Measurements from ENCODE around the gene FOXI2.
A peak's percentile ranks its signal among the peaks of the same experiment; 100 is the strongest.

The FOXI2 gene
- 0 to 0.88 (median 0) reads per million in 17 experiments for total RNA-seq

DNA sequence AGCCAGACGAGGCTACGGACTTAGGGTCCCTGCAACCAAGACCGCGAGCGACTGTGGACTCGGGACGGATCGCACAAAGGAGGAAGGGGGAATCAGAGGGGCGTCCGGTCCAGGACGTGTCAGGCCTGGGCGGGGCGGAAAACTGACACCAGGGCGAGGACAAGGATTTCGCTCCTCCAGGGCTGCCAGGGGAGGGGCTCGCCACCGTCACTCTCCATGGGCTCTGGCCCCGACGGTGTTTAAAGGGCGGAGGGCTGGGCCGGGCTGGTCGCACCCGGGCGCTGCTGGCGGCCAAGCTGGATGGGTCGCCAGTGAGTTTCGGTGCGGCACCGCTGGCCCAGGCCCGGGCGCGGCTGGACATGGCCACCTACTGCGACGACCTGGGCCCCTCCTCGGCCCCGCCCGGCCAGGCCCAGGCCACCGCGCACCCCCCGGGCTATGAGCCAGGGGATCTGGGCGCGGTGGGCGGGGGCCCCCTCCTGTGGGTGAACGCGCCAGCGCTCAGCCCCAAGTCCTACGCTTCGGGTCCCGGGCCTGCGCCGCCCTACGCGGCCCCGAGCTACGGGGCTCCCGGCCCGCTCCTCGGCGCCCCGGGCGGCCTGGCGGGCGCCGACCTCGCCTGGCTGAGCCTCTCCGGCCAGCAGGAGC lies at the start of gene FOXI2:
Gene FOXI2 (plus strand): TSS at position 271 of the 648 bp plus-strand sequence. CDS start 89 bp downstream, at position 360.
- DNase-seq, result no peak

DNA sequence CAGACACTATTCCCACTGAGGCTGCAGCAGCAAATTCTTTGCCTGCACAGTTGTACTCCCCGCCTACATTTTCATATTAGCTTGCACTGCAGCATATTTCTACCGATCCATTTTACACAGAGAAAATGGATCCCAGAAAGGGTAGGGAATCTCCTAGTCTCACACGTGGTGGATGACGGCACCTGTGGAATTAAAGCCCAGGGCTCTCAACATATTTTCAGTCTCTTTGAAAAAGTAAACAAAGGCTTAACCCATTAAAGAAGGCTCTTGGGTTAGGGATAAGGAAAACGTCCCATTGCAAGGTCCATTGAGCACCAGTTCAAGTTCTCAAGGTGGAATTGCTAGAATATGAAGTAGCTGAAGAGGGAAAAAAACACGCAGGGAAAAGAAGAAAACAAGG lies 49.4 kb upstream of the FOXI2 start:
- DNase-seq, result no peak

DNA sequence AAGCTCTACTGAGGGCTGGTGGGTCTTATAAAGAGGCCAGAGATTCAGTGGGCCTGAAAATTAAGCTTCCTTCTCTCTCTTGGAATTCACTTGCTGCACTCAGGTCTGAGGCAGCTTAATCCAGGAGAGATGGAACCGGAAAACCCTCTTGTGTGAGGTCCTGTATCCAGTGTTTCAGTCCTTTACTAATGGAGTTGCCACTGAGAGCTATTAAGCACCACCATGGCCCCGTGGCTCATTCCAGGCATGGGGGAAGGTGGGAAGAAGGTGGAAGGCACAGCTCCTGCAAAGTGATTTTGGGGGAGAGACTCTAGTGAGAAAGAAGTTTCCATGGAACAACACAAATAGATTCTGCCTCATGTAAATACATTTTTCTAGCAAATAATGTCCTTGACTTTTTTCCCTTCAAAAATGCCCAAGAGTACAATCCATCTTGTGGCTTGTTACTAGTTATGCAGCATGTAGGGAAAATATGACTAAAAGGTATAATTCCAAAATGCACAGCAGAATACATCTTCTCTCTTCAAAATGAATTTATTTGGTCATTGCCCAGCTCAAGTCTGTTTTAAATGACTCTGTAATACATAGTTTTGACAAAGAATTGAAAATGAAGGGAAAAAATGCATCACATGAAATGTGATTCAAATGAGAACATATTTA lies 46.7 kb upstream of the FOXI2 start:
- DNase-seq, result no peak

DNA sequence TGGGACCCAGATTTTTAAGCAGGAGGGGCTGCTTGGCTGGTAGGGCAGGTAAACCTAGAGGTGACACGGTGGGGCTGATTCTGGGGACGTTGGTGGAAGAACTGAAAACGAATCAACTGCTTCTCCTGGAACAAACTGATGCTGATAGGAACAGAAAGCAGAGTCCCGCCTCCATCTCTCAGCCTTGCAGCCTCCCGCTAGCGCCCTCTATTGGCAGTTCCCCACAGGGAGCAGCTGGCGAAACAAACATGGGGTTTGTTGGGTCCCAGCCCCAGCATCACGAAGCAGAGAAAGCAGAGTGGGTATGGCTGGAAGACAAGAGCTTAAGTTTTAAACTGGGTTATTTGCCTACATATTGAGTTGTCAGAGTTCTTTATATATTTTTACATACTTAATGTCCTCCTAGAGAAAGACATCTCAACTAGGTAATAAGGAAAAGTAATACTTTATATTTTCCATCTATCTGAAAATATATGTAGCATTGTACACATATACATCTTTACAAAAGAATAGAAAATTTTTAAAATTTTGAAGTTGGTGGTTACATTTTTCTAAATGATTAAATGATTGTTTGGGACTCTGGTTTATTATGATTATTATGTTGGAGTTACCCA lies 42.3 kb upstream of the FOXI2 start:
- DNase-seq, result peak; percentile 41 to 68 (median 54)

DNA sequence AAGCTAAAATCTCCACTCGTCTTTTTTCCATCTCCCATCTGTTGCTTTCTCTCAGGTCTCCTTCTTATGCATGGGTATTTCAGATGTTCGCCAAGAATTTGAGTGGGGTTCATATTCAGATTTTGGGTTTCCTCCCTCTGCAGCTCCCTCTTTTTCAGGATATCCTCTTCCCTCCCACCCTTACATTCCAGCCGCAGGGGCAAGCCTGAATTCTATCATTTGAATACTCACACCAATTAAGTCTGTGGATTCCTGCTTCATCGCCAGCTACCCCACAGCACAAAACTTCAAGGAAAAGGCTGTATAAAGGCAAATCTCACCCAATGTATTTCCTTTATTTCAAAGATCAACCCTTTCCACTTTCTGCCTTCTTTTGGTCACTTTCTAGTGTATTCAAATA lies 41.6 kb upstream of the FOXI2 start:
- no peak for DNase-seq

DNA sequence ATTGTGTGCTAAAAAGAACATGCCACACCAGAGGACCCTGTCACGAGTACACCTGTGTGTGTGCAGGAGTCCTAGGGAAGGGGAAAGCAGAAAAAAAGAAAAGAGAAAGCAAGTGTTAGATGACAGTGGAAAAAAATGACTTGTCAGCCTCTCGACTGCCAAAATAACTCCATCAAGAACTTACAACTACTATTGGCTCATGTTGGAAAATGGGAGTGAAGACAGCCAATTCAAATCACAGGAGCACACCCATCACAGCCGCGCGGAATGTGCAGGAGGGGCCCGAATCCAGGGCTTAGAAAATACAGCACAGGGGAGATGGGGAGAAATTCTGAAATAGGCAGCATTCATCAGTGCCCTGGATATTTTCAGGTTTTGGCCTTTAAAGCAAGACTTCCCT lies 38.1 kb upstream of the FOXI2 start:
- DNase-seq, result no peak

DNA sequence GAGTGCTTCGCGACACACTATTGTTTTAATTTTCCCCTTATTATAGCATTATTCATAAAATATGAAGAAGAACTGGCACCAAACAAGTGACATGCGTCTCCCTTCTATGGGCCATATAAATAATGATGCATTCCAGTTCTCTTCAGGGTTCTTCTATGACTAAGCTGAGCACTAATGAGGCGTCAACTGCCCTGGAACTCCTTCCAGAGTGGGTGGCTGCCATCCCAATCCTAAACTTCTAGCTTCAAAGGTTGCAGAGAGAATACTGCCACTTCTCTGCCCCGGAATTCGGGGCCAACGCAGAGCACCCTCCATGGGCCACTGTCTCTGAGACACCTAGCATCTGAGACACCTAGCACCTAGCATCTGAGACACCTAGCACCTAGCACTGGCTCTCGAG lies 37.7 kb upstream of the FOXI2 start:
- DNase-seq, result no peak

DNA sequence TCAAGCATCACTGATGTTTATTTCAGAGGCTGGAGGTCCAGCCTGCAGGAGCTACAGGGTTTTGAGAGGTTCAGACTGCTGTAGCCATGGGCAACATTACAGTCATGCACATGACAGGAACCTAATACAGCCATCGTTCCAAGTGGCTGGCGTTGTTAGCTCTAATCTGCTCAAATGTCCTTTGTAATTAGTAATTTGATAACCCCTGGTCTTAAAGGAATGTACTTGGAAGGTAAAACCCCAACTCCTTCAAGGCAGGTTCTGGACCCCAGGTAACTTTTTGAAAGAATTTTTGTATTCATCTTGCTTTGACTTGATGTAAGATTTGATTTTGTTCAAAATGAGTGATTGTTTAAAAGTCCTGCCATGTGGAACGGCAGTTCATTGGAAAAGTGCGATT lies 34.7 kb upstream of the FOXI2 start:
- DNase-seq, result no peak

DNA sequence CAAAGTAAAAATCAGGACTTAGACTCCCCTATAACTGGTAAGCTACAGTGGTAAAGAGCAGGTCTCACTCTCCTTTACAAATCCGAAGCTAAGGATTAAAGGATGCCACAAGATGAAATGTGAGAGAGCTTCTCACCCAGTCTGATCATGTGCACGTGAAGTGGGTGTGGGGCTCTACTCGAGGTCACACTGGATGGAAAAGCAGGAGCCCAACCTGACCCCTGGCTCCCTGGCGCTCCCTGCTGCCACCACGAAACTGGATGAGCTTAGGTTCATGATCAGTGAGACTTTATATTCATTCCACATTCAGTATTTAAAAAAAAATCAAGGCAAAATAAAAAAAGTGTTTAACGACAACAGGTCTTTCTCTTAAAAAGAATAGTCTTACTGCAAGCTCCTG lies 21.7 kb upstream of the FOXI2 start:
- no peak for DNase-seq

DNA sequence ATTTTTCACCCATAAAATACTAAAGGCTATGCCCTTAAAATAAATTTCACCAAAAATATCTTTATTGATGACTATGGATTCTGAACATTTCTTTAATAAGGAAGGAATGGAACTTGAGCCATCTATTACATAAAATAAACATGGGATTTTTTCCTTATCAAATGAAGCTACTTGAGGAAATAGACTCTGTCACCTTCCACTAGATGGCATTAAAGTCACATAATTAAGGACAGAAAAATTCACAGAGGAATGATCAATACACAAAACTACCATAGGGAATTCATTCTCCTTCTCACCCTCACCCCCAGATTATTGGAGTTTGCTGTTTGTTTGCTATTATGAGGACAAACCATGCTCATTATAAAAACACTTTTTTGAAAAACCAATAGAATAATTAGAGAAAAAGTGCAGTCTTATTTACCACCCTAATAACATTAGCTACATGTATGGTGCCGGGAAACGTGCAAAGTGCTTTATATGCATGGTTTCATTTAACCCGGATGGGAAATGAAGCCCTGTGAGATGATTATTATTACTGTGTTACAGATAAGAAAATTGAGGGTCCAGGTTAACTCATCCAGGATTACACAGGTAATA lies 21.1 kb upstream of the FOXI2 start:
- peak in 3 of 4 experiments; percentile 6 to 56 (median 51) for DNase-seq

DNA sequence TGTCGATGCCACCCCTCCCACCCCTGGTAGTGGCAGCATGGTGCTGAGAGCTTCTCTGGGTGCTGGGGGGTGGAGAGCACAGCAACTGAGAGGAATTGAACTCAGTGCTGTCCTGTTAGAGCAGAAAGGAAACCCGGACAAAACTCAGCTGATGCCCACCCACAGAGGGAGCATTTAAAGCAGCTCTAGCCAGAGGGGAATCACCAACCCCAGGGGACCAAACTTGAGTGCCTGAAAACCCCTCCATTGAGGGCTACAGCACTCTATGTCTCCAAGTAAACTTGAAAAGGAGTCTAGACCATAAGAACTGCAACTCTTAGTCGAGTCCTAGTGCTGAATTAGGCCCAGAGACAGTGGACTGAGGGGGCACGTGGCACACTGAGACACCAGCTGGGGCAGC lies 16.8 kb upstream of the FOXI2 start:
- no peak for DNase-seq

DNA sequence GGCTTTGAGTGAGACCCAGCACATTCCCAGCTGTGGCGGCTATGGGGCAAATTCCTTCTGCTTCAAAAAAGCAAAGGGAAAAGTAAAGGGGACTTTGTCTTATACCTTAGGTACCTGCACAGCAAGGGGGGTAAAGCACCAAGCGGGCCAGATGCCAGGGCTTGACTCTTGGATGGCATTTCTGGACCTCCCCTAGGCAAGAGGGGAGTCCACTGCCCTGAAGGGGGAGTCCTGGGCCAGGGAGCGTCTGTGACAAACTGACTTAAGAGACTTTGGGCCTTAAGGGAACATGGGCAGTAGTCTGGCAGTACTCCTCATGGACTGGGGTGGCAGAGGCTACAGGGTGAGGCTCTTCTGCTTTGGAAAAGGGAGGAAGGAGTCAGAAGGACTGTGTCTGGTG lies 16.1 kb upstream of the FOXI2 start:
- no peak for DNase-seq

DNA sequence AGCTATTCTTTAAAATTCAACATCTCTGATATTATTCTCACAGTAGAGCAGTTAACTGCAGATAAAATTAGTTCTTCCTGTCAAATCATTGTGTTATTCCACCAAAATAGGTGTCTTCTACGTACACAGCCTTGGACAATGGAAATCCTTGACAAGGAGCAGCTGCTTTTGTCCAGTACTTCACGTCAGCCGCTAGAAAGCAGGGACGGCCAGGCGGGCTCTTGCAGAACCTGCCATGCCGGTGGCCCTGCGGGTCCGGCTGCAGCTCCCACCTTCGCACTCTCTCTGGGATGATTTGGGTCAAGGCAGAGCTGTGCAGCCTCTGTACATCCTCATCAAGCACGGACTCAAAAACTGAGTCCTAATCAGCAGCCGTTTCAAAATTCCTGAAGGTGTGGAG lies 2.2 kb upstream of the FOXI2 start:
- DNase-seq, result no peak

DNA sequence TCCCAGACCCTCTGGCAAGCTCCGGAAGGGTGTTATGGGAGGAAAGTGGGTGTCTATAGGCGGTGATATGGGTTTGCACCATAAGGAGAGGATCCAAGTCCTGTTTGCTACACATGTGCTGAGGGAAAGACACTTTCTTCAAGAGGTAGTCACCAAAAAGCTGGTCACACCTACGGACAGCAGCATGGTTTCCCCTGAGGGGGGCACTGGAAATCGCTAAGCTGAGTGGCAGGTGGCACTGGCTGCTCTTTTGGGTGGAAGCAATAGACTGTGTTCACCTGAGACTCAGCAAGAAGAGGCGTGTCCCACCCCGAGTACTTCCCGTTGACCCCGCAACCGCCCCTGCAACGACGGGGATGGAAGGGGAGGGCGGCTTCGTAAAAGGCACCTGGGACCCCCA lies 1.8 kb upstream of the FOXI2 start:
- DNase-seq, result no peak

DNA sequence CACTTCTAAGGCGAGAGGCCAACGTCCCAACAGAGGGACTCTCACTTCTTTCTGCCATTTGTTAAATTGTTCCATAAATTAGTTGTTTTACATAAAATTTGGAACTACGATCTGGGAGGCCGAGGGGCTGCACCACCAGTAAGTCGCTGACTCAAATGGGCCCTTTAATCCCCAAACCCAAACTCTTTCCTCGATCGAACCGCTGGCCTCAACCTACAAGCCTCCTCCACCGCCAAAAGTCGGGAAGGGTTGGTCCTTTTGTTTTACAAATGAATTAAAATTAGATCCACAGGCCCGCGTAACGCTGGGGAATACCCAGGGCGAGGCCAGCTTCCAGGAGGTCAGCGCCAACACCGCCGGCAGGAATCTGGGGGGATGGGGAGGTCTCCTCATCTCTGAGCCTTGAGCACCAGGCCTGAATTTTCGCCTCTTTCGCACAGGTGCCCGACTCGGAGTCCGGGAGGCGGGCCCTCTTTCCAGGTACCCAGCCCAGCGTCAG lies 1.2 kb upstream of the FOXI2 start:
- DNase-seq, result no peak

DNA sequence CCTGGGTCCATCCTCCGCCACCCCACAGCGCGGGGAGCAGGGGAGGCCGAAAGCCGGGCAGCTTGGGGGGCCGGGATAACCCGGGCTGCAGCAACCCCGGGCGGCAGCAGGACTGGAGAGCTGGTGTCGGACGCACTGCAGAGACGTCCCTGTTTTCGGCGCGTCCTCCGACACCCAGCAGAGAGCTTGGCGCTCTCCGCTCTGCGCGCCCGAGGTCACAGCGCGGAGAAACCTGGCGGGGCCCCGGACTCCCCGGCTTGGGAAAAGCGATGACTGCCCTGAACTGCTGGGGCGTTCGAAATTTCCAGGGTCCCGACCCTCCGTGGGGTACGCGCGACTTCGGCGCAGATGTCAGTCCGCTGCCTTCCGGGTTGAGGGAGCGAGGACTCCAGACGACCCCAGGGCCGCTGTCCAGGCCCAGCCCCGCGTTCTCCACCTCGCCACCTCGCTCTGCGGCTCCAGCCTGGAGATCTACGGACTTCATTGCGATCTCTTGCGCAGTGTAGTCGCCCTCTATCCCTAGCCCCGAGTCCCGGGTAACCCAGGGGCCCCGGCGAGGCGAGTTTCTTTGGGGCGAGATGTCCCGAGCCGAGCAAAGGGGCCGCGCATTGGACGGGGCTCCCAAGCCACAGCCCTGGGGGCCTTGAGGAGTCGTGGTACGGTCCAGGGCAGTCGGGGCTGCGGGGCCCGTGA lies 617 bp upstream of the FOXI2 start:
- no peak for DNase-seq

DNA sequence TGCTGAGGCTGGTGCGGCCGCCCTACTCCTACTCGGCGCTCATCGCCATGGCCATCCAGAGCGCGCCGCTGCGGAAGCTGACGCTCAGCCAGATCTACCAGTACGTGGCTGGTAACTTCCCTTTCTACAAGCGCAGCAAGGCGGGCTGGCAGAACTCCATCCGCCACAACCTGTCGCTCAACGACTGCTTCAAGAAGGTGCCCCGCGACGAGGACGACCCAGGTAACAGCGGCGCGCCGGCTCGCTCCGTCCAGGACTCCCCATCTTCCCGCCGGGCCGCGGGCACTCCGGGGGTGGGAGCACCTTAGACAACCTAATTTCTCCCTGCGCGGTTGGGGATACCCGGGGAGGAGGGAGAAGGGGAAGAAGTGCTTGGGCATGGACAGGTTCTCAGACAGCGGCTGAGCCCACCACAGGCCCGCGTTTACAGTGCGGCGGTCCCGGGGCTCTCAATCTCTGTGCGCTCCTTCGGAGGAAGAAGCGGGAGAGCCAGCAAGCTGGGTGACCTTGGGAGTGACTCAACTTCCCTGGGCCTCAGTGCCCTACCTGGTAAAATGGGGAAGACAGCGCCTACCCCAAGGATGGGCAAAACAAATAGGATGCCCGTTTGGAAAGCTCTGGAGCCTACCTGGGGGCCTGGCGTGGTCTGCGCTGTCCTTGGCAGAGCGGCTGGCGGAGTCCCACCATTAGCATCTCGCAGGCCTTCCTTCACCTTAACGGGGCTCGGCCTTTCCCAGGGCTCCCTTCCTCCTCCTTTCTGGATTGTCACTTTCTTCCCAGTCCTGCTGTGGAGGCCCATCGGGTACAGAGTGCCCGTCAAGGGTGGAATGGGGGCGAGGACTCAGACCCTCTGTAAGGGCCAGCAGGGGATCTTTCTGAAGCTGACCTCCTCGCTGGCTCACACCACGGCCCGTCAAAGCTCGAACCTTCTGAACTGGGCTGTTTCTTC lies 852 bp downstream of the FOXI2 start:
- peak in 2 of 4 experiments; percentile 5 to 29 for DNase-seq

DNA sequence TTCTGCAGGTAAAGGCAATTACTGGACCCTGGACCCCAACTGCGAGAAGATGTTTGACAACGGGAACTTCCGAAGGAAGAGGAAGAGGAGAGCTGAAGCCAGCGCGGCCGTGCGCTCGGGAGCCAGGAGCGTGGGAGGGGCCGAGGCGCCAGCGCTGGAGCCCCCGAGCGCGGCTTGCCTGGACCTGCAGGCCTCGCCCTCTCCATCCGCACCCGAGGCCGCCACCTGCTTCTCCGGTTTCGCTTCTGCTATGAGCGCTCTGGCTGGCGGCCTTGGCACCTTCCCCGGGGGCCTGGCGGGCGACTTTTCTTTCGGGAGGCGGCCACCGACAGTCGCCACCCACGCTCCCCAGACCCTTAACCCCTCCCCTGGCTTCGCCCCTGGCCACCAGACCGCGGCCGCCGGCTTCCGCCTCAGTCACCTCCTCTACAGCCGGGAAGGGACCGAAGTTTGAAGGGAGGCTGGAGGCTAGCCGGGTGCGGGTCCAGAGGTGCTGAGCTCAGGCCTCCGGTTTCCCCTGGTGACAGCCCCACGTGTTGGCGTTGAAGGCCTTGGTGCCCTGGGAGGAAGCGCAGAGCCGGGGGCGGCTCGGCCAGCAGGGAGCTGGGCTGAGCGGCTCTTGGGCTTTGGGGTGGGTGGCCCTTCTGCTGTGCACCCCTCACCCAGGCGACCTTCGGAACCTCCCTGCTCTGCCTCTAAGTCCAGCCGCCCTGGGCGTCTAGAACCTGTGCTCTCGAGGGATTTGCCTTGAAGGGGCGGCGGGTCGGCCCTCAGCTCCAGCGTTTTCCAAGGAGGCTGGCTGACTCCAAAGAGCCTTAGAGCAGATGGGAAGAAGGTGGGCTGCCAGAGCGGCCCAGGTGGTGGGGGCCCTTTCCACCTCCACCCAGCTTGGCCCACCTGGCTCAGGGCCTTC lies 1.8 kb downstream of the FOXI2 start:
- no peak for DNase-seq

DNA sequence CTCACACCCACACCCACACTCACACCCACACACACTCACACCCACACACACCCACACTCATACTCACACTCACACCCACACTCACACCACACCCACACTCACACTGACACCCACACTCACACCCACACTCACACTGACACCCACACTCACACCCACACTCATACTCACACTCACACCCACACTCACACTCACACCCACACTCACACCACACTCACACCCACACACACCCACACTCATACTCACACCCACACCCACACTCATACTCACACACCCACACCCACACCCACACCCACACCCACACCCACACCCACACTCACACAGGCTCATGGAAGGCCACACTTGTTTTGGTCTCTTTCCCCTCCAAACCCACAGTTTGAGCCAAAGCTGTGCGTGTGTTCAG lies 2.9 kb downstream of the FOXI2 start:
- DNase-seq, result no peak

DNA sequence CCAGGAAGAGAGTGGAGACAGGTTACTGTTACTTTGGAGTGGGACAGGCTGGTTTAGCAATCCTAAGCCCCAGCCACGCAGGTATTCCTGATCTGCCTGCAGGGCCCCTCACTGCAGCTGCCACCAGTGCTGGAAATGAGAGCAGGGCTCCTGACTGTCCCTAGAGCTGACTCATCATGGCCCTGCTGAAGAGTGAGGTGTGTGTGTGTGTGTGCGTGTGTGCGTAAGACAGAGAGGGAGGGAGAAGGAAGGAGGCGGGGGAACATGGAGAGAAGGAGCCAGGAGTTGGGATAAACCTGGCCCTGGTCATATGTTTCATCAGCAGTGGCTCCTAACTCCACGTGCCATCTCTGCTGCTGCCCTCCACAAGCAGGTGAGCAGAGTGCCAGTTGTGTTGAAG lies 3.6 kb downstream of the FOXI2 start:
- no peak for DNase-seq

DNA sequence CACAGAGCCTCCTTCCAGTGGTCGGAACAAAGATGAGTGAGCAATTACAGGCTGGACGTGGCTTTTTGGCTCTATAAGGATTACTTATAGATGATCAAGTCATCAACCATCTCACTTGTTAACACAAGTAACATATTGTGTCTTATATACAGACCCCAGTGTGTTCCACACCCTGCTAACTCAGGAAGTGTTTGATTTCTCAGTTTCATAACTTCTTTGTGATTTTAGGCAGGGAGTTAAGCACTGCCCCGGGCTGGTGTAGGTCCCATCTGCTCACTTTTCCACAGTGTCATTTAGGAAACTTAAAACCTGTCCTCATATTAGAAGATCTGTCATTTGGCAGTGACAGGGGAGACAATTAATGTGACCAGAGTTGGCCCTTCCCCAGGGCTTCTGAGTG lies 6.2 kb downstream of the FOXI2 start:
- no peak for DNase-seq

Data from suppressor macrophage (primary cell).